NCI-H1436 (cell line): ENCODE results near the gene HP1BP3.
"Not testable (repeated sequence)": the region's sequence is repeated elsewhere in the genome, so short reads cannot be mapped to it uniquely, and the experiment has no call there.

Source experiments
- DNase-seq: peaks from one replicate; lab custom pipeline; 2025; lab: John Stamatoyannopoulos, UW

The HP1BP3 gene

GRCh38 chr1:20726932-20727745, 60.0 kb downstream of the HP1BP3 start:
- no peak for DNase-seq

DNA sequence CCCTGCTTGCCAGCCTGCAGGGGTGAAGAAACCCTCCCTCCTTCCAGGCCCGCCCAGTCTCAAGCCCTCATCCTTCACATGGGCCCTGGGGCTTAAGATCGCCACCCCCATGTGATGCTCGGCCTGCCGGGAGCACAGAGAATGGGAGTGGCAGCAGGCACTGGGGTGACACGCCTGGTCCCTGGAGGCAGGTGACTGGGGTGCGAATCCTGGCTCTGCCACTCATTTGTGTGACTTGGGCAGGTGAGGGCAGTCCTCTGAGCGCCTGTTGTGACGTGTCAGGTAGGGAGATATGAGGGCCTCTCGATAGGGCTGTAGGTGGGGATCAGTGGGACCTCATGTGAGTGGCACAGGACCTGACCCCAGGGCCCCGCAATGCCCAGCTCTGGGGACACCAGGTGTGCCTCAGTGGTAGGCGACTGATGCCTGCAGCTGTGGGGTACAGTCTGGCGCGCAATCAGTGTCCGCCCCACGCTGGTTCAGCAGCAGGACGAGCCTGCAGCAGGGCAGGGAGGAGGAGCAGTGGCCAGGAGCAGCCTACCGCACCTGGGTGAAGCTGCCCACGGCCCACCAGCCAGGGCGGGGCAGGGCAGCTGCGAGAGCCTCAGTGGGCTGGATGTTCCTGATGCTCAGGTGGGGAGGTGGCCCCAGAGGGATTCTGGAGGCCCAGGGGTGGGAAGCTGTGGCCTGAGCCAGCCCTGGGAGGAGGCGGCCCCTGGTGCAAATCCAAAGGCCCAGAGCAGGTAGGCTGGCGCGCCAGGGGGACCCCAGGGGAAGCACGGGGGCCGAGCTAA, 60.8 kb downstream of the HP1BP3 start:
- DNase-seq = peak; percentile 87

GRCh38 chr1:20725189-20726117, 61.7 kb downstream of the HP1BP3 start:
- peak; percentile 87 for DNase-seq

DNA sequence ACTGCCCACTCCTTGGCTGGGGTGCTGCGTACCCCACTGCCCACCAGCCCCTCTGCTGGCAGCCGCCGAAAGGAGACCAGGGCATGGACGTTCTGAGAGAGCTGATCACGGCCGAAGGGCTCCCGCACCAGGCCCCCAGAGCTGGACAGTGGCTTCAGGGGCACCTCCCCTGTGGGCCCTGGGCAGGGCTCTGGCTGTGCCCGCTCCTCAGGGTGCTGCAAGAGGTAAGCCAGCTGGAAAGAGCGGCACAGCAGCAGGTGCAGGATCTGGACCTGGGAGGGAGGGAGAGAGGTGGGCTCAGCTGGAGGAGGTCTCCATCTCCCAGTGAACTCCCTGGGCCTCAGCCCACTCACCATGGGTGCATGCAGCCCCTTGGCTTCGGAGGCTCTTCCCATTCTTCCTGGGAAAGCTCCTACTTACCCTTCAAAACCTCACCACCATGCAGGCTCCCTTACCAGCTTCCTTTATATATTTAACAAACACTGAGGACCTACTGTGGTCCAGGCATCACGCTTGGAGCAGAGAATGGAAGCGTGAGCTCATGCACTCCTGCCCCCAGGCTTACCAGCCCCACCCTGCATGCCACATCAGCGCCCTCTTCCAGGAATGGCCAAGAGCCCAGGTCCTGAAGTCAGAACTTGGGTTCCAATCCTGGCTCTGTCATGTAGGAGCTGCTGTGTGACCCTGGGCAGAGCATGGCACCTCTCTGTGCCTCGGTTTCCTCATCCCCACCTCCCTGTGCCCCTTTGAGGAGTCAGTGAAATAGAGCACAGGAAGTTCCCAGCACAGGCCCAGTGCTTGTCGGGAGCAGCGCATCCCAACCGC, 62.5 kb downstream of the HP1BP3 start:
- DNase-seq = no peak

DNA sequence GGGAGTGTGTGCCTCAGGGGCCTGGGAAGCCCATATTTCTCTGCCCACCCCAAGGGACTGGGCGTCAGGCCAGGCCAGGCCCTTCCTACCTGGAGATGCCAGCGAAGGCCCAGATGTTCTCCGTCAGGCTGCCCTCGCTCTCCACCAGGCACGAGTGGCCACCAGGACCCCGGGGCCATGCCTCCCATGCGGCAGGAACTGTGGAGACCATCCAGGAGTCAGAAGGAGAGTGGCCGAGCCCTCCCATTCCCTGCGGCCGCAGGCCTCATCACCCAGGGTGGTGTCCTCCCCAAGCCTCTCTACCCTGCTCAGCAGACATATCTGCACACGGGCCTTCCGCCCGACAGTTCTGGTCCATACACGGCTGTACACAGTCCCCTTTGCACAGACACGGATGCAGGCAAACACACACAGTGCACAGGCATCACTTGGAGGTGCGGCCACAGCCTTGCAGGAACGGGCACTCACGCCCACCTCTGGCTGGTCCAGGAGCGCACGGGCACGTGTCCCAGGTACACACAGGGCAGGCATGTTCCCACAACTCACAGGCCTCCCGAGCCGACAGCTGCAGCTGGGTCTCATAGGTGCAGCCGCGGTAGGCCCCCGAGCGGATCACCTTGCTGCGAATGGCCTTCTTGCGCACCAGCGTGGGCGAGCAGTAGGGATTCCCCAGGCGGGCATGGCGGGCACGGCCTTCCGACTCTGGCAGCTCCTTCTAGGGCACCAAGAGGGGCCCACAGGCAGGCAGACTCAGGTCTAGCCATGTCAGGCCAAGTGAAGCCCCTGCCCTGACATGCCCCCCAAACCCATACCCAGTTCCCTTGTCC, 63.4 kb downstream of the HP1BP3 start:
- DNase-seq = no peak

GRCh38 chr1:20723159-20723536, 64.0 kb downstream of the HP1BP3 start:
- no peak for DNase-seq

GRCh38 chr1:20721117-20722061, 65.7 kb downstream of the HP1BP3 start:
- no peak for DNase-seq

DNA sequence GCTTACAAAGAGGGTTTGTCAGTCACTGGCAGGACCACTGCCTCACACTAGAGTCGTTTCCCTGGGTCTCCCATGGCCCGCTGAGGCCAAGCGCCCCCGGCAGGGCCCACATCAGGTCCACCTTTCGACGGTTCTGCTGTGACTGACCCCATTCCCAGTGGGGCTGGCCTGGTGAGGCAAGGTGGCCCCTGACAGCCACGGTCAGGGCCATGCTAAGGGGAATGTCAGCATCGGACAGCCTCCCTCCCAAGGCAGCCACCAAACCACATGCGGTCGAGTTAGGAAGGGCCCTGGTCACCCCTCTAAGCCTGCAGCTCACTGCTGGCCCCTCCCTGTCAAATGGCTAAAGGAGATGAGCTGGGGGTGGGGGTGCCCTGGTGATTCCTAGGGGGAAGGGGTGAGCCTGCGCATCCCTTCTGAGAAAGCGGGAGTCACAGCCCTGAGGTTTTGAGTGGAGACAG, 66.4 kb downstream of the HP1BP3 start:
- DNase-seq = no peak

DNA sequence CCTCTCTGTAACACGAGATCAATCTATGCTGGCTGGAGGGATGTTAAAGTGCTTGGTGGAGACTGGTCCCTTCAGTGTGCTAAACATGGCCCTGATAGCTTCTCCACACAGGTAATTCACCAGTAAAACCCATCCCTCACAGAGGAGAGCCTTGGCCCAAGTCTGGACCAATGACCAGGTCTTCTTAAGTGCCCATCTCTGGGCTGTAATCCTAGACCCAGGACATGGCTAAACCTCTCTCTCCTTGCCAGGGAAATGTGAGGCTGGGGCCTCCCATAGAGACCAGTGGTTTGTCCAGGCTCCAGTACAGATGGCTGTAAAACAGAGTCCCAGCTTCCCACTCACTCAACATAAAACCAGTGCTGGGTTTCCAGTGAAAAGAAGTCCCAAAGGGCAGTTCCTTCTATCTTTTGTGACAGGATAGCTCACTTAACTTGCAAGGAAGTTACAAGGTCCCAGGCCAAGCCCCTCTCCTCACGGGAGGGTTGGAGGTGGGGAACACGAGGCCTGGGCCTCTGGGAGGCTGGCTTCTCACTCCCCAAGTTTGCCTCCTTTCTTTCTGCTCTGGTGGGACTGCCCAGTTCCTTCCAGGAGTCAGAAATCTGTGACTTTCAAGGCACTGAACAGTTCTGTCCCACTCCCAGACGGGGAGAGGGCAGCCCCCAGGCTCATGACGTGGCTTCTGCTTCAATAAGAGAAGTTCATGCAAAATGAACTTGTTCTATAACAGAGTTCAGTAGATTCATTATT, 67.1 kb downstream of the HP1BP3 start:
- DNase-seq = no peak

- DNase-seq = no peak
These were observed 67.8 kb downstream of the HP1BP3 start for GRCh38 chr1:20719261-20719660.

DNA sequence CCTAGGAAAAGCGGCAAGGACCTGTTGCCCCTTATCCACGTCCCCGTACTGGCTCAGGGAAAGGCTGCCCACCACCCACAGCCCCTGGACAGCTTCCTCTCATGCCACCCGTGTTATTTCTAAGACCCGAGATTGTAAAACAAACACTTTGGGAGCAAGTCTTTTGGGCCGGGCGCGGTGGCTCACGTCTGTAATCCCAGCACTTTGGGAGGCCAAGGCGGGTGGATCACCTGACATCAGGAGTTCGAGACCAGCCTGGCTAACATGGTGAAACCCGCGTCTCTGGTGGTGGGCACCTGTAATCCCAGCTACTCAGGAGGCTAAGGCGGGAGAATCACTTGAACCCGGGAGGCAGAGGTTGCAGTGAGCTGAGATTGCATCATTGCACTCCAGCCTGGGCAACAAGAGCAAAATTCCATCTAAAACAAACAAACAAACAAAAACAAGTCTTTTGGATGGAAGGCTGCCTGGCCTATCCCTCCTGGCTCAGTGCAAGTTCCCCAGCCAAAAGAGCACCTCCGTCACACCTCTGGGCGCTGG, 68.7 kb downstream of the HP1BP3 start:
- not testable (repeated sequence) for DNase-seq

- DNase-seq = peak; percentile 73
These were observed 69.4 kb downstream of the HP1BP3 start, which contains the start of gene KIF17 for GRCh38 chr1:20717452-20718342. TSS of gene KIF17 (minus strand) at chr1:20718007. CDS start at chr1:20717706, 301 bp downstream.

- DNase-seq = no peak
These were observed 70.9 kb downstream of the HP1BP3 start for GRCh38 chr1:20716232-20716631.

GRCh38 chr1:20715406-20715805, 71.7 kb downstream of the HP1BP3 start:
- DNase-seq = no peak

- no peak for DNase-seq
These were observed 73.7 kb downstream of the HP1BP3 start for GRCh38 chr1:20713440-20713839.

DNA sequence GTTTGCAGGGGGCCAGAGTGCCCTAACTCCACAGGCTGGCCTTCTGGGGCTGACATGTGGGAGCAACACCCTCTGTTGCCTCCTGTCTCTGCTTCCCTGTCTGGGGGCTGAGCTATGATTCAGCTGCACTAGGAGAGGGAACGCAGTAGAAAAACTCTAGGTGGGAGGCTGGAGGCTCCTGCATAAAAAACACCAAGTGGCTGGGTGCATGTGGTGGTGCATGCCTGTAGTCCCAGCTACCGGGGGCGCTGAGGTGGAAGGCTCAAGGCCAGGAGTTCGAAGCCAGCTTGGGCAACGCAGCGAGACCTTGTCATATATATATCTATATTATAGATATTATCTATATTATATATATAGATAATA, 74.9 kb downstream of the HP1BP3 start:
- no peak for DNase-seq
